HL-60/S4 treated with phorbol 12-myristate 13-acetate at 8.2 ng/mL for 4 days and 3 days (cell line): ENCODE data around the gene LUC7L3.
"Not testable (repeated sequence)": the region's sequence is repeated elsewhere in the genome, so short reads cannot be mapped to it uniquely, and the experiment has no call there.

Source experiments
- in situ Hi-C: fragments of 300-500 bp; cut with MboI; formaldehyde crosslinking; loops from 2 replicates; pipeline ENCODE4 v1.15.0; 2022; ENCODE audit warnings: low sequenced_read_pairs

Gene LUC7L3

GRCh38 chr17:50719144-50719923 is at the start of gene LUC7L3:
TSS of gene LUC7L3 (plus strand) at chr17:50719603. CDS start at chr17:50719733, 130 bp downstream.
- in situ Hi-C loops, result no loop called here

GRCh38 chr17:50672071-50672470 is 47.3 kb upstream of the LUC7L3 start:
- in situ Hi-C loops, result no loop called here

GRCh38 chr17:50672831-50673551 is 46.4 kb upstream of the LUC7L3 start:
- in situ Hi-C loops, result no loop called here

- in situ Hi-C loops, result no loop called here
These were observed 44.2 kb upstream of the LUC7L3 start for GRCh38 chr17:50675190-50675589.

- in situ Hi-C loops, result no loop called here
These were observed 43.8 kb upstream of the LUC7L3 start for GRCh38 chr17:50675627-50676026.

GRCh38 chr17:50676065-50676975 is 43.1 kb upstream of the LUC7L3 start:
- in situ Hi-C loops, result no loop called here

GRCh38 chr17:50677851-50678375 is 41.5 kb upstream of the LUC7L3 start:
- in situ Hi-C loops, result no loop called here

- in situ Hi-C loops, result no loop called here
These were observed 40.3 kb upstream of the LUC7L3 start for GRCh38 chr17:50679008-50679544.

GRCh38 chr17:50680126-50680525 is 39.3 kb upstream of the LUC7L3 start:
- in situ Hi-C loops, result no loop called here

- in situ Hi-C loops, result not testable (repeated sequence)
These were observed 38.7 kb upstream of the LUC7L3 start for GRCh38 chr17:50680543-50681262.

- in situ Hi-C loops, result no loop called here
These were observed 37.9 kb upstream of the LUC7L3 start for GRCh38 chr17:50681263-50682200.

GRCh38 chr17:50682441-50682840 is 37.0 kb upstream of the LUC7L3 start:
- in situ Hi-C loops, result no loop called here

- in situ Hi-C loops, result no loop called here
These were observed 36.5 kb upstream of the LUC7L3 start for GRCh38 chr17:50682938-50683337.

- in situ Hi-C loops, result no loop called here
These were observed 35.7 kb upstream of the LUC7L3 start for GRCh38 chr17:50683434-50684287.

GRCh38 chr17:50684288-50684611 is 35.2 kb upstream of the LUC7L3 start:
- in situ Hi-C loops, result no loop called here

- in situ Hi-C loops, result no loop called here
These were observed 34.6 kb upstream of the LUC7L3 start for GRCh38 chr17:50684612-50685333.

GRCh38 chr17:50685334-50685665 is 34.1 kb upstream of the LUC7L3 start:
- in situ Hi-C loops, result no loop called here
